Measurements from ENCODE around the gene NDUFAF4.

The NDUFAF4 gene

GRCh38 chr6:96897396-96898240, at the start of gene NDUFAF4:
Gene NDUFAF4 (minus strand): TSS chr6:96897891. CDS start chr6:96897801, 90 bp downstream.
- DNase-seq = peak; percentile 88 to 90

GRCh38 chr6:96947055-96947454, 49.4 kb upstream of the NDUFAF4 start:
- DNase-seq = no peak

DNA sequence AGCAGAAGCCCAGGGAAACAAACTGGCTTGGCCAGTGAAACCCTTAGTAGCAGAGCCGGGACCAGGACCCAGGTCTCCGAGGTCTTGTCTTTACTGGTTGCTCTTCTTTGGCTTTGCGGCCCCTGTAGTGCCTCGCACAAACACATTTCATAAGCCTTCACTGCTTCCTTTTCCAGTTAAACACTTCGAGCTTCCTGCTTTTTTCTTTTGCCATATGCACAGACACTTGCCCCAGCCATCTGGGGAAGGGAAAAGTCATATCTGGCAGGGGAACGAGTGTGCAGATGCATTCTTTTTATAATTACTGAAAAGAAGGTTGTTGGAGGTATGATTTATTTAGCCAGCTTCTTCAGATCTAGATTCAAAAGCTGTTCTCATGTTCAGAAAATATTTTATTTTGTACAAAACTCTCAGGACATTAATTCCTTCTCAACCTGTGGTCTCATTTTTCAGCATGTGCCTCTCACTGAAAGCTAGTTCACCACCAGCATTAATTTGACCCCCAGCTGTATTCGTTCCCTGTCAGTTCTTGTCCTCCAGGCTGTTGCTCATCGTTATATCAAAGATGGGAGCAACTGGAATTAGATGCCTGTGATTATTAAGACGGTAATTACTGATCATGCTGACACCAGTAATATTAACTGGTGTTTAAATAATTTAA, 46.0 kb upstream of the NDUFAF4 start:
- no peak for DNase-seq

DNA sequence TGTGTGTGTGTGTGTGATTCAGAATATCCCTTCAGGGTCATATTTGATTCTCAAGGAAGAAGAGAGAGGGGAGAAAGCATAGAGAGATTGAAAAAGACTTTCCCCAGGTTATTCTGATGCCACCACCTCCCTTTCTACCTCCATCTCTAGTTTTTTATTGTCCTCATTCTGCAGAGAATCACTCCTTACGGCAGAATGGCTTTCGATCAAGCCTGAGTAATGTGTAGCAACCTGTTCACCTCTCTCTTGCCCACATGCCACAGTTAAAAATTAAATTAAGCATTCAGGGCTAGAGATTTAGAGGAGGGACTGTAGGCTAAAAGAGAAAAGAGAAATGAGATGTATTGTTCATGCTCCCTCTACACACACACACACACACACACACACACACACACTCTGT, 45.0 kb upstream of the NDUFAF4 start:
- no peak for DNase-seq

GRCh38 chr6:96940322-96940721, 42.6 kb upstream of the NDUFAF4 start:
- no peak for DNase-seq

GRCh38 chr6:96939007-96939805, 41.5 kb upstream of the NDUFAF4 start:
- DNase-seq = peak; percentile 10 to 37

- no peak for DNase-seq
Observed at GRCh38 chr6:96934087-96934486, 36.4 kb upstream of the NDUFAF4 start.

DNA sequence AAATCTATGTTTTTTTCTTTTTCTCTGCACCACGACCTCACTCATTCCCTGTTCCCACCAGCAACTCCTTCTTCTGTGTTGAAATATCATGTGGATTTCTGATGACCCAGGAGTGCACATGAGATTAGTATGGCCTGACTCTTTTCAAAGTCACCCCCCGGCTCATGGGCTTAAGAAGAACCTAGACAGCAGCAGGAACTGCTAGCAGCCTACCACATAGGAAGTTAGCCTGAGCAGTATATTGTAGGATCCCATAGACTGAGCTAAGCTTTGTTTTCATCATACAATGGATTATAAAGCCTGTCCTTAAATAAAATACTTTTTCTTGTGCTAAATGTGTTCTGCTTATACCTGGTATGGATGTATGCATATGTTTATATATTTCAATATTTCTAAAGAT, 33.5 kb upstream of the NDUFAF4 start:
- DNase-seq = no peak

- DNase-seq = no peak
Observed at GRCh38 chr6:96929741-96930140, 32.0 kb upstream of the NDUFAF4 start.

DNA sequence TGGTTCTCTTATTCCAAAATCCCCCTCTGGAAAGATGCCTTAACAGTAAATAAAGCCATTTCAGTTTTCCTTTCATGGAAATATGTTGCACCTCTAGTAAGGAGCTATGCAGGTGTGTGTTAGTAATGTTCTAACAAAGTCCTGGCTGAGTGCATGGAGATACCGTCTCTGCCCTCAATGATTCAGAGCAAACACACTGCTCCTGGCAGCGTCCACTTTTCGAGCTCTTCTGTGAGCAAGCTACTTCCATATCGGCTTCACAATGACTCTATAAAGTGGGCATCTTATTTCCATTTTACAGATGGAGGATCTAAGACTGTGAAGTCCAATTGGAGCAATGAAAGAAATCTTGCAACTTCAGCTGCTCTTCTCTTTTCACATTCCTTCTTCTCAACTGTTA, 30.0 kb upstream of the NDUFAF4 start:
- no peak for DNase-seq

DNA sequence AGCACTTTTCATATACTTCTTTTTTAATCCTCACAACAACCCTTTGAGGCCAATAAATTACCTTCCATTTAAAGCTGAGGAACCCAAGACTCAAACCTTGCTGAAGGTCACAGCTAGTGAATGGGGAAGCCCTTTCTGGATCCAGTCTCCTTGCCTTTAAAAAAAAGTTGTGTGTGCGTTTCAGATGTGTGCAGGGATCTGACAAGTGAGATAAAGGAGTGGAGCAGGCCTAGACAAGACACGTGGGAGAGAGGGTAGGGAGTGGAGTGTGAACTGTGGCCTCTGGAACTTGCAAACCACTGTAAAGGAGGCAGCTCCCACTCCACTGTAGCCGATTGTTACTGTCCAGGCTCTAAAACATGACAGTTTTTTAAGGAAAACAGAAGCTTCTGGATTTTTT, 28.7 kb upstream of the NDUFAF4 start:
- no peak for DNase-seq

DNA sequence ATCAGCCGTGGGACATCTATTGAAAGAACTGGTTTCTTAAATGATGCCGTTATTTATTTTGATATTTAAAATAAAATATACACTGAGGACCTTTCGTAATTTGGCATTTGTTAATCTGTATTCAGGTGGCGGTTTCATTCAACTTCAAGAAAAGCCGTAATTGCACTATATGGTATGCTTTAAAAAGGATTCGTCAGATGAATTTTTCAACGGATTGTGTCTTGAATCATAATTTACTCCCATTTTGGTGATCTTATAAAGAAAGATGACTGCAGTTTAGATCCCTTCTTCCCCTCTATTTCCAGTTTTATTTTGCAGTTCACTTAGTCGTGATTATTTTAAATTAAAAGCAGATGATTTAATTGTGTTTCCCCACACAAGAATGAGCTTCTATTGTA, 27.6 kb upstream of the NDUFAF4 start:
- no peak for DNase-seq

GRCh38 chr6:96923871-96924493, 26.3 kb upstream of the NDUFAF4 start:
- no peak for DNase-seq

- DNase-seq = no peak
Observed at GRCh38 chr6:96923400-96923799, 25.7 kb upstream of the NDUFAF4 start.

DNA sequence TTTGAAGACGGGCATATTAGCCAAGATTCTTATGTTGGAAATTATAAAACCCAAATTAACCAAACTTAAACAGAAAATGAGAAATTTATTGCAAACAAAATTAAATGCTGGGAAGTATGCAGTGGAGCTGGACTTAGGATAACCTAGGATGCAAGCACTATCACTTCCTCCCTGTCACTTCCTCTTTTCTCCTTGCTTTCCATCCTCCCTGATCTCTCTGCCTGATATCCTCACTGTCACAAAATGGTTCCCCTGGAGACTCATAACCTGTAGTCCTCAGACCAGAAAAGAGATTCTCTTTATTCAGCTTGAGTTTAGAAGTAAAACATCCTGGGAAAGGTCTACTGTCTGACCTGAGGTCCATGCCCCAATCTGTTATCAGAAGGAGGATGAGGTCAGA, 19.4 kb upstream of the NDUFAF4 start:
- peak; percentile 82 to 88 for DNase-seq

DNA sequence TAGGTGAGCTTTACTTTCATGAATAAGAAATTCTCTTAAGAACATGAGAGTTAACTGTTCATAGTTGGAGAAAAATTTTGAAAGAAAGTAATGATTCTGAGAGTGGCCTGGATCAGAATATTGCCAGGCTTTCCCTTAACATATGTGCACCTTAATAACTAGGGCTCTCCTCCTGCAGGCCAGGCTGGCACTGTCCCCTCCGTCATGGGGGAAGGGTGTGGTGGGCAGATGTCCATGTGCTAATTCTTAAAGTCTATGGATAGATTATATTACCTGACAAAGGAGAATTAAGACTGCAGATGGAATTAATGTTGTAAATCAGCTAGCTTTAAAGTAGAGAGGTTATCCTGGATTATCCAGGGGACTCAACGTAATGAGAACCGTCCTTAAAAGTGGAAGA, 15.9 kb upstream of the NDUFAF4 start:
- DNase-seq = no peak

- no peak for DNase-seq
Observed at GRCh38 chr6:96911751-96912150, 14.1 kb upstream of the NDUFAF4 start.

GRCh38 chr6:96911171-96911570, 13.5 kb upstream of the NDUFAF4 start:
- DNase-seq = no peak

DNA sequence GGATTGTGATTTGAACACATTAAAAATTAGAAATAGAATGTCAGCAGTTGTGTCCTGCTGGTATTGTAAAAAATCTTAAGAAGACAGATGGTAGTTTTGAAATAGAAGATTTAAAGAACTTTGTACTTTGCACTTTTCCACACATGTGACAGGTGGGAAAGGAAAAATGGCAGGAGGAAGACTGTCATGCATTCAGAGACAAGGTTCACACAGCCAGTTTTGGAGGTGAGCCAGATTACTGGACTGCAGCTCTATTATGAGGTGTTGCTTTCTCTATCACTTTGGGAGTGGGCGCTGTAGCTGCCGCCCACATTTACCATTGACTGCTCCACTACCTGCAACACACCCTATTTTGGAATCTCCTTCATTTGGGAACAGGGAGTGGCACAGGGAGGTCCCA, 12.1 kb upstream of the NDUFAF4 start:
- no peak for DNase-seq

DNA sequence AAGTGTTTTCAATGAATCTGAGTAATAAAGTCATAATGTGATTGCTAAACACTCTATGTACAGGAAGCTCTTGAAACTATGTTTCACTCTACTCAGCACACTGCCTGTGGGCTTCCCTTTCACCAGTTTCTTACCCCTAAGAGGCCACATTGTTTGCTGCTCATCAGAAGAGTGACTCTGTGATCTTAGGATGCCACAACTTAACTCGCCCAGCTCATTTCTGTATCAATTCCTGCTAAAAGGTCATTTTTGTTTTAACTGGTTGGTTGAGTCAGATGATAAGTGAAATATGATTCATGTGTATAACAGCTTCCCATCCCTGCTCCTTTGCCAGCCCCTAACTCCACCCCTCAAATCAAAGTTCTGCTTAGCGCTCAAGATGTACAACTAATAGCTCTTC, 9.8 kb upstream of the NDUFAF4 start:
- DNase-seq = no peak

- DNase-seq = no peak
Observed at GRCh38 chr6:96900873-96901272, 3.2 kb upstream of the NDUFAF4 start.

- DNase-seq = no peak
Observed at GRCh38 chr6:96899451-96899998, 1.8 kb upstream of the NDUFAF4 start.

- DNase-seq = peak; percentile 41 to 44
Observed at GRCh38 chr6:96899019-96899418, 1.3 kb upstream of the NDUFAF4 start.
